ENCODE data around the gene INHBC.

The INHBC gene

GRCh38 chr12:57462912-57463253, 28.3 kb downstream of the INHBC start:
- Histone ChIP-seq H3K9ac (ENCODE audit: low read depth, low read length) (no peak overlapping the region), H3K27me3 (ENCODE audit: insufficient read depth, low read length) (no peaks in the 10 kb centered on the region), H3K4me3 (ENCODE audit: low read length) (no peak overlapping the region; the same call in 1 of the 2 replicates), H3K36me3 (ENCODE audit: insufficient read depth, low read length) (no peaks in the 10 kb centered on the region; the same call in 1 of the 2 replicates), H3K4me1 (ENCODE audit: insufficient read depth, low read length) (peaks cover 4% of the 10 kb centered on the region; the same call in 1 of the 2 replicates), H3K9me3 (ENCODE audit: insufficient read depth, low read depth, low read length) (no peaks in the 10 kb centered on the region), H3K27ac (ENCODE audit: low read depth, low read length) (no peak overlapping the region)
- WGBS = 41% methylated on average over 3 of the region's 5 CpGs

DNA sequence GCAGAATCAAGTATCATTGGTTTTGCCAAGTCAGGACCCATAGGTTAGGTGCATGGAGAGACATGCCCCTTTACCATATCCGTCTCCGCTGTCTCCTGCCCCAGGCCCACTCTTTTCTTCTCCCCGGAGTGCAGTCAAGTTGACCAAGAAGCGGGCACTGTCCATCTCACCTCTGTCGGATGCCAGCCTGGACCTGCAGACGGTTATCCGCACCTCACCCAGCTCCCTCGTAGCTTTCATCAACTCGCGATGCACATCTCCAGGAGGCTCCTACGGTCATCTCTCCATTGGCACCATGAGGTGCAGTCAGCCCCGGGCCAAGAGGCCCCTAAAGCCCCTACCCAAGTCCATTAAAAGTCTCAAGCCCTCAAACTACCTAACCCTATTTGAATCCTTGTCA, 30.0 kb downstream of the INHBC start:
- Histone ChIP-seq H3K27ac (ENCODE audit: low read depth, low read length) (no peak overlapping the region), H3K4me1 (ENCODE audit: insufficient read depth, low read length) (no peaks in the 10 kb centered on the region), H3K36me3 (ENCODE audit: insufficient read depth, low read length) (no peaks in the 10 kb centered on the region; the same call in 1 of the 2 replicates), H3K9ac (ENCODE audit: low read depth, low read length) (no peak overlapping the region), H3K4me3 (ENCODE audit: low read length) (no peak overlapping the region), H3K9me3 (ENCODE audit: insufficient read depth, low read depth, low read length) (no peaks in the 10 kb centered on the region), H3K27me3 (ENCODE audit: insufficient read depth, low read length) (no peaks in the 10 kb centered on the region)
- 94% methylated on average over 12 of the region's 12 CpGs for WGBS

DNA sequence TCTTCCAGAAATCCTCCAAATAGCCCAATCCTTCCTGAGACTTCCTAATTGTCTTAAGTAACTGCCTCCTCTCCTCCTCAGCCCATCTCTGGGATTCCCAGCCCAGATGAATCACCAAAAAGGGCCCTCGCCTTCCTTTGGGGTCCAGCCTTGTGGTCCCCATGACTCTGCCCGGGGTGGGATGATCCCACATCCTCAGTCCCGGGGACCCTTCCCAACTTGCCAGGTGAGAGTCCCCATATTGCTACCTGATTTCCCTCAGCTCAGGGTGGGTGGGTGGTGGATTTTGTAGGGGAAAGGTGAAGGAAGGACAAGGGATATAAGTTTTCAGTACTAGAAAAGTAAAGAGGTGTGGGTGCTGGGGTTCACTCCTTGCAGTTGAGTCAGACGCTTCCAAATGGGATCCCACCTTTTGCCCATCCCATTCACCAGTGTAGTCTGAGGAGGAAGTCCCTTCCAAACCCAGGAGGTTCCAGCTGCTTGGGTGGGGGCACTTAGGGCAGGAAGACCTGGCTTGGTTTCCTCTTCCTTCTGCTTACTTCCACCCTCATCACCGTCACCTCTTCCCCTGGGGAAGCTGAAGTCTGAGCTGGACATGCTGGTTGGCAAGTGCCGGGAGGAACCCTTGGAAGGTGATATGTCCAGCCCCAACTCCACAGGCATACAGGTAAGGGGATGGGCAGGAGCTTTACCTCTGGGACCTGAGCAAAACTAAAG, 30.6 kb downstream of the INHBC start:
- Histone ChIP-seq H3K27me3 (ENCODE audit: insufficient read depth, low read length) (no peaks in the 10 kb centered on the region), H3K36me3 (ENCODE audit: insufficient read depth, low read length) (no peaks in the 10 kb centered on the region; the same call in 1 of the 2 replicates), H3K27ac (ENCODE audit: low read depth, low read length) (no peak overlapping the region), H3K9ac (ENCODE audit: low read depth, low read length) (no peak overlapping the region), H3K4me3 (ENCODE audit: low read length) (no peak overlapping the region), H3K4me1 (ENCODE audit: insufficient read depth, low read length) (no peaks in the 10 kb centered on the region), H3K9me3 (ENCODE audit: insufficient read depth, low read depth, low read length) (no peaks in the 10 kb centered on the region)
- 89% methylated on average over 6 of the region's 6 CpGs for WGBS

- Histone ChIP-seq H3K36me3 (ENCODE audit: insufficient read depth, low read length) (no peaks in the 10 kb centered on the region; the same call in 1 of the 2 replicates), H3K27me3 (ENCODE audit: insufficient read depth, low read length) (no peaks in the 10 kb centered on the region), H3K9ac (ENCODE audit: low read depth, low read length) (no peak overlapping the region), H3K27ac (ENCODE audit: low read depth, low read length) (no peak overlapping the region), H3K4me1 (ENCODE audit: insufficient read depth, low read length) (no peaks in the 10 kb centered on the region), H3K9me3 (ENCODE audit: insufficient read depth, low read depth, low read length) (no peaks in the 10 kb centered on the region), H3K4me3 (ENCODE audit: low read length) (no peak overlapping the region)
- WGBS = 93% methylated on average over 13 of the region's 14 CpGs
These were observed 31.3 kb downstream of the INHBC start for GRCh38 chr12:57465747-57466505.

DNA sequence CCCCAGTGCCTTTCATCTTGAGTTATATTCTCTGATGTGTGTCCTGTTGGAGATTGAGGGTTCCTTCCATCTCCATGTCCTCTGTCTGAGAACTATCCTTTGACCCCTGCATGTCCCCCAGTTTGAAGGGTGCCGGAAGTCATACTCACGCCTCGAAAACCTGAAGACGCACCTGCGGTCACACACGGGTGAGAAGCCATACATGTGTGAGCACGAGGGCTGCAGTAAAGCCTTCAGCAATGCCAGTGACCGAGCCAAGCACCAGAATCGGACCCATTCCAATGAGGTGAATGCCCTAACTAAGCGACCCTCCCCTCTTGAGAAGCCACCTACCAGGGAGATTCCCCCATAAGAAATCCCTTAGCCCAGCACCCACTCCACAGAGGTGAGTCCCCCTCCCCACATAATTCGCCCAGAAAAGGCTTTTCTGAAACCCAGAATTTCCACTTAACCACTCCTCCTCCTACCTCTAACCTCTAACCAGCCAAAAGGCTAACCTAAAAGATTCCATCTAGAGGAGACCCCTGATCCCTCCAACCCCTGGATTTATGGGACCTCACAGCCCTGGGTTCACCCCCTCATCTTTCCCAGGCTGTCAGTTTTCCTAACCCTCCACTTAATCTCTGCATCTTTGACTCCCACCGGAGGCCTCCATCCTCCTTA, 32.8 kb downstream of the INHBC start:
- H3K4me1 ChIP-seq (ENCODE audit: insufficient read depth, low read length) = no peaks in the 10 kb centered on the region
- no peaks in the 10 kb centered on the region; the same call in 1 of the 2 replicates for H3K36me3 ChIP-seq (ENCODE audit: insufficient read depth, low read length)
- H3K27ac ChIP-seq (ENCODE audit: low read depth, low read length) = no peak overlapping the region
- H3K27me3 ChIP-seq (ENCODE audit: insufficient read depth, low read length) = peaks cover 5% of the 10 kb centered on the region
- 91% methylated on average over 12 of the region's 12 CpGs for WGBS
- H3K9me3 ChIP-seq (ENCODE audit: insufficient read depth, low read depth, low read length) = no peaks in the 10 kb centered on the region
- no peak overlapping the region for H3K9ac ChIP-seq (ENCODE audit: low read depth, low read length)
- H3K4me3 ChIP-seq (ENCODE audit: low read length) = no peak overlapping the region

GRCh38 chr12:57467915-57468314, 33.3 kb downstream of the INHBC start:
- Histone ChIP-seq H3K27me3 (ENCODE audit: insufficient read depth, low read length) (peaks cover 10% of the 10 kb centered on the region), H3K4me1 (ENCODE audit: insufficient read depth, low read length) (no peaks in the 10 kb centered on the region), H3K9ac (ENCODE audit: low read depth, low read length) (no peak overlapping the region), H3K27ac (ENCODE audit: low read depth, low read length) (no peak overlapping the region), H3K9me3 (ENCODE audit: insufficient read depth, low read depth, low read length) (no peaks in the 10 kb centered on the region), H3K36me3 (ENCODE audit: insufficient read depth, low read length) (no peaks in the 10 kb centered on the region; the same call in 1 of the 2 replicates), H3K4me3 (ENCODE audit: low read length) (no peak overlapping the region)
- 90% methylated on average over 11 of the region's 11 CpGs for WGBS

DNA sequence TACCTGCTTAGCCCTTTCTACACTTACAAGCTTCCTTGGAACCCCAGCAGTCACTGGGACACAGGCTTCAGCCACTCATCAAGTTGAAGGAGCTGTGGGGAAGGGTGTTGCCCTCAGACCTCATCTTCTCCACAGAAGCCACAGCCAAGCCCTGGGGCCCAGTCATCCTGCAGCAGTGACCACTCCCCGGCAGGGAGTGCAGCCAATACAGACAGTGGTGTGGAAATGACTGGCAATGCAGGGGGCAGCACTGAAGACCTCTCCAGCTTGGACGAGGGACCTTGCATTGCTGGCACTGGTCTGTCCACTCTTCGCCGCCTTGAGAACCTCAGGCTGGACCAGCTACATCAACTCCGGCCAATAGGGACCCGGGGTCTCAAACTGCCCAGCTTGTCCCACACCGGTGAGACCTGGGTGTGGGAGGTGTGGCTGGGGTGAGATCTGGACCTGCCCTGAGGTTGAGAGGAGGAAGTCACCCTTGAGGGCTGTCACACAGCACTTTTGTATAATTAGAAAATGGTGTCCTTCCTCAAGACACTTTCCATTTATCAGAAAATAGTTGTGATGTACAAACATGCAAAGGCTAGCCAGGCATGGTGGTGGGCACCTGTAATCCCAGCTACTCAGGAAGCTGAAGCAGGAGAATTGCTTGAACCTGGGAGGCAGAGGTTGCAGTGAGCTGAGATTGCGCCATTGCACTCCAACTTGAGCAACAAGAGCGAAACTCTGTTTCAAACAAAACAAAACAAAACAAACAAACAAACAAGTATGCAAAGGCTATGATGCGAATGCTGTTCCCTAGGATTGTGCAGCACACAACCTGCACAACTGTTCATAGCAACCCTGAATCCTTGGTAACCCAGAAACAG, 34.9 kb downstream of the INHBC start:
- no peak overlapping the region for H3K9ac ChIP-seq (ENCODE audit: low read depth, low read length)
- no peak overlapping the region for H3K27ac ChIP-seq (ENCODE audit: low read depth, low read length)
- H3K4me3 ChIP-seq (ENCODE audit: low read length) = no peak overlapping the region
- 93% methylated on average over 10 of the region's 10 CpGs for WGBS
- H3K27me3 ChIP-seq (ENCODE audit: insufficient read depth, low read length) = peaks cover 25% of the 10 kb centered on the region
- no peaks in the 10 kb centered on the region for H3K9me3 ChIP-seq (ENCODE audit: insufficient read depth, low read depth, low read length)
- H3K4me1 ChIP-seq (ENCODE audit: insufficient read depth, low read length) = no peaks in the 10 kb centered on the region
- no peaks in the 10 kb centered on the region; the same call in 1 of the 2 replicates for H3K36me3 ChIP-seq (ENCODE audit: insufficient read depth, low read length)

DNA sequence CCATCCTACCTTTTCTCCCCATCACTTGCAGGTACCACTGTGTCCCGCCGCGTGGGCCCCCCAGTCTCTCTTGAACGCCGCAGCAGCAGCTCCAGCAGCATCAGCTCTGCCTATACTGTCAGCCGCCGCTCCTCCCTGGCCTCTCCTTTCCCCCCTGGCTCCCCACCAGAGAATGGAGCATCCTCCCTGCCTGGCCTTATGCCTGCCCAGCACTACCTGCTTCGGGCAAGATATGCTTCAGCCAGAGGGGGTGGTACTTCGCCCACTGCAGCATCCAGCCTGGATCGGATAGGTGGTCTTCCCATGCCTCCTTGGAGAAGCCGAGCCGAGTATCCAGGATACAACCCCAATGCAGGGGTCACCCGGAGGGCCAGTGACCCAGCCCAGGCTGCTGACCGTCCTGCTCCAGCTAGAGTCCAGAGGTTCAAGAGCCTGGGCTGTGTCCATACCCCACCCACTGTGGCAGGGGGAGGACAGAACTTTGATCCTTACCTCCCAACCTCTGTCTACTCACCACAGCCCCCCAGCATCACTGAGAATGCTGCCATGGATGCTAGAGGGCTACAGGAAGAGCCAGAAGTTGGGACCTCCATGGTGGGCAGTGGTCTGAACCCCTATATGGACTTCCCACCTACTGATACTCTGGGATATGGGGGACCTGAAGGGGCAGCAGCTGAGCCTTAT, 35.8 kb downstream of the INHBC start:
- Histone ChIP-seq H3K36me3 (ENCODE audit: insufficient read depth, low read length) (no peaks in the 10 kb centered on the region; the same call in 1 of the 2 replicates), H3K27me3 (ENCODE audit: insufficient read depth, low read length) (peaks cover 34% of the 10 kb centered on the region), H3K4me3 (ENCODE audit: low read length) (no peak overlapping the region), H3K4me1 (ENCODE audit: insufficient read depth, low read length) (peaks cover 5% of the 10 kb centered on the region), H3K27ac (ENCODE audit: low read depth, low read length) (no peak overlapping the region), H3K9ac (ENCODE audit: low read depth, low read length) (no peak overlapping the region), H3K9me3 (ENCODE audit: insufficient read depth, low read depth, low read length) (no peaks in the 10 kb centered on the region)
- 94% methylated on average over 14 of the region's 14 CpGs for WGBS

- Histone ChIP-seq H3K27ac (ENCODE audit: low read depth, low read length) (no peak overlapping the region), H3K9ac (ENCODE audit: low read depth, low read length) (no peak overlapping the region), H3K36me3 (ENCODE audit: insufficient read depth, low read length) (no peaks in the 10 kb centered on the region; the same call in 1 of the 2 replicates), H3K4me3 (ENCODE audit: low read length) (no peak overlapping the region), H3K27me3 (ENCODE audit: insufficient read depth, low read length) (peaks cover 40% of the 10 kb centered on the region), H3K9me3 (ENCODE audit: insufficient read depth, low read depth, low read length) (no peaks in the 10 kb centered on the region), H3K4me1 (ENCODE audit: insufficient read depth, low read length) (peaks cover 5% of the 10 kb centered on the region)
- WGBS = 88% methylated on average over 4 of the region's 4 CpGs
These were observed 36.5 kb downstream of the INHBC start for GRCh38 chr12:57470970-57471656.

GRCh38 chr12:57471661-57472060, 37.1 kb downstream of the INHBC start:
- H3K4me1 ChIP-seq (ENCODE audit: insufficient read depth, low read length) = peaks cover 5% of the 10 kb centered on the region
- peaks cover 46% of the 10 kb centered on the region for H3K27me3 ChIP-seq (ENCODE audit: insufficient read depth, low read length)
- 94% methylated on average over 3 of the region's 3 CpGs for WGBS
- H3K9ac ChIP-seq (ENCODE audit: low read depth, low read length) = no peak overlapping the region
- no peaks in the 10 kb centered on the region; the same call in 1 of the 2 replicates for H3K36me3 ChIP-seq (ENCODE audit: insufficient read depth, low read length)
- no peaks in the 10 kb centered on the region for H3K9me3 ChIP-seq (ENCODE audit: insufficient read depth, low read depth, low read length)
- H3K27ac ChIP-seq (ENCODE audit: low read depth, low read length) = no peak overlapping the region
- no peak overlapping the region for H3K4me3 ChIP-seq (ENCODE audit: low read length)

Data from HUES64 (cell line).